ENCODE results near the gene AFF1. TPM values are rescaled to one million over a fixed set of nuclear protein-coding genes. Genes with fewer than 3 reads are reported as not detected.
"Not testable (repeated sequence)": the region's sequence is repeated elsewhere in the genome, so short reads cannot be mapped to it uniquely, and the experiment has no call there.

AFF1 gene
- total RNA-seq, 1 experiment from 2014 or later: 3.2 TPM

DNA sequence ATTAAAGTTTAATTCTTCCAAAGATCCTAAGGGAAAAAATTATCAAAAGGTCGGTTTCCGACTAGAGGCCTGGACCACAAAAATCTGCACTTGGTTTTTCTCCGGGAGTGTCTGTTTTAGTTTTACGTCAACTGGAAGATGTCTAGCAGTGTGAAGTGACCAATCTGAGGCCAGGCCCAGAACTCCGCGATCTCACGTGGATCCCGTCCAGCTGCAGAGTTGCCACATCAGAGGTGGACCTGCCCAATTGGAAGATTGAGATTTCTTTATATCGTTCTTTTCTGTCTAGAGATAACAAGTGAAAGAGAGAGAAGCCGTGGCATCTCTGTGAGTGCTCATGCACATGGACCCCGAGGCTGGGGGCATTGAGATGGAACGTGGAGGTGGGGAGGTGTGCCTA, 115.8 kb downstream of the AFF1 start:
- no peak for DNase-seq (ENCODE audit: extremely low read depth, low read depth)

DNA sequence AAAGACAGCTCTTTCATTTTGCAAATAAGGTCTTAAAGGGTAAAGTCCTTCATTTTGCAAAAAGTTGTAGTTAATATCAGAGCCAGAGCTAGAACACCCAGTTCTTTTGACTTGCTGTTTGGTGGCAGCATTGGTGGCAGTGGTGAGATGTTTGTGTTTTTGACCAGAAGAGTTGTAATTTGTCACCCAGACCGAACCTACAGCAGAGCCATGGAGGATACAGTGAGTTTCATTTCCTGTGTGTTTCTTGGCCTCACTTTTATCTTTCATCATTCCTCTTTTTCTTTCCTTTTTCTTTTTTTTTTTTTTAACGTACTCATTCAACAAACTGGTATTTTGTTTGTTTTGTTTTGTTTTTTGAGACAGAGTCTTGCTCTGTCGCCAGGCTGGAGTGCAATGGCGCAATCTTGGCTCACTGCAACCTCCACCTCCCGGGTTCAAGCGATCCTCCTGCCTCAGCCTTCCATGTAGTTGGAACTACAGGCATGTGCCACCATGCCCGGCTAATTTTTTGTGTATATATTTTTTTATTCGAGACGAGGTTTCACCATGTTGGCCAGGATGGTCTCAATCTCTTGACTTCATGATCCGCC, 116.4 kb downstream of the AFF1 start:
- no peak for DNase-seq (ENCODE audit: extremely low read depth, low read depth)

DNA sequence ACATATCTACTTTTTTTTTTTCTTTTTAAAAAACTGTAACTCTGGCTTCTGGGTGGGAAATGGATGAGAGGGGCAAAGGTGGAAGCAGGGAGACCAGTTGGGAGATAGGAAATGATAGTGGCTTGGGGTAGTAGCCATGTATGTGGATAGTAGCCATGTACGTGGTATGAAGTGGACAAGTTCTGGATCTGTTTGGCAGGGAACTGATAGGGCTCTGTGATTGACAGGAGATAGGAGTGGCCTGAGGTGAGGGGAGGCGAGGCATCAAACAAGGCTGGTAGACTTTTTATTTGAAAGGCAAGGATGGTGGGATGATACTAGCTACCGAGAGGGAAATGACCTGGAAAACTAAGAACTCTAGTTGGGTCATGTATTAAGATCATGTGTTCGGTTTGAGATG, 117.8 kb downstream of the AFF1 start:
- DNase-seq (ENCODE audit: extremely low read depth, low read depth): no peak

DNA sequence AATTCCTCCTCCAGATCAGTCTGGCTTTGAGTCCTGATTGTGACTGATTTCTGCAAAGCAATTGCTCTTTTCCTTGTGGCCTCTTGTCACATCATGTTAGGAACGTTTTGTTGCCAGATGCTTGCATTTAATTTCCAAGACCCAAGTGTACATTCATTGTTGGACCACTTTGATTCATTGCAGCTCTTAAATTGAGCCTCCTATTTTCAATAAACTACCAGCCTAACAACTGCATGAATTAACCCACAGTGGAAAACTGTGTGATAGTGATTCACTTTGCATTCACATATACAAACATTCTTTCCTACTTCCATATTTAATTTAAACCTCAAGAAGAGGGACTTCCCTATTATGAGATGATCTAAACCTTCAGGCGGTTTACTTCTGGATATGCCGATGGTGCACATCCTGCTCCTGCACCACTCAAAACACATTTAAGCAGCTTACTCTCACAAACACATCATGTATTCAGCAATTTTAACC, 118.4 kb downstream of the AFF1 start:
- no peak for DNase-seq (ENCODE audit: extremely low read depth, low read depth)

DNA sequence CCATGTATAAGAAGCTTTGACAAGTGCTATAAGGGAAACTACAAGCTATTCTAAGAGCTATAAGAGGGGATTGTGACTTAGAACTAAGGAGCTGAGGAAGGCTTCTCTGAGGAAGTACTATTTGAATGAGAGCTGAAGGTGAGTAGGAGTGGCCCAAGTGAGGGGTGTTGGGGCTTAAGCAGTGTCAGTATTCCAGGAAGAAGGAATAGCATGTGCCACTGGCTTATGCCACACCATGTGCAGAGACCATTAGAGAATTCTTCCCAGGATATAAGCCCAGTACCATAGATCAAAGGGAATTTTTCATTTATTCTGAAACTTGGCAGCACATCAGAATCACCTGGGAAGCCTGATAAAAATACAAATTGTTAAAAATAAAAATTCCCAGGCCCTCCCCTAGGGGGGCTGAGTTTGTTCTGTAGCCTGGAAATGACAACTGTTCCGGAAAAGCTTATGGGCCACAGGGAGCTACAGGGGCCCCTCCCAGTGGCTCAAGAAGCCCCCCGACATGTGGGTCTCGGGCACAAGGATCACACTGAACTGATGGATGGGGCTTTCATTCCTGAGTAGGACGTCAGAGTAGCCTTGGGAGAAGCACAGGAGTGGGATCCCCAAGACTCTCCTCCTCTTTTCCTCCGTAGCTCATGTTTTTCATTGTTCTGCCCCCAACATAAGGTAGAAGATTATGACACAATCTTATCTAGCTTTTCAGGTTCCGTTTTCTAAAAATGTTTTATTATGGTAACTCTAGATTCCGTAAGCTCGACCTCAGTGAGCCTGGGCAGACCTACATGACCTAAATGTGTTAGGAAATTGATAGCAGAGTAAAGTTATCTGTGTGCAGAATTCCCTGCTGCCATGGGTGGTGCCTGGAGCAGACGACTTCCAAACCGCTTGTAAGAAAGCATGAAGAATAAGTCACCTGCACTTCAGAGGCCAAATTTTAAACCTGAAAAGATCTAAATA, 119.3 kb downstream of the AFF1 start:
- no peak for DNase-seq (ENCODE audit: extremely low read depth, low read depth)

DNA sequence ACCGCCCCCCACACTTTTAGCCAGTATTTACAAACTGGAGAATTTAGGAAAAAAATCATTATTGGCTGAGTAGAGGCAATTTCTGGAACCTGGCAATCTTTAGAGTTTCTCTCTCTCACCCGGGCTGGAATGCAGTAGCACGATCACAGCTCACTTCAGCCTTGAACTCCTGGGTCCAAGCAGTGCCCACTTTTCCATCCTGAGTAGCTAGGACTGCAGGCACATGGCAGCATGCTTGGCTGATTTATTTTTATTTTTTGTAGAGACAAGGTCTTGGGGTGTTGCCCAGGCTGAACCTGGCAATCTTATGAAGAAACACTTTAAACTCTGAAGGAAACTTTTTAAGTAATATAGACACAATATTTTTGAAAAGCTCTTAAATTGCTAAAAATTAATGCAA, 120.1 kb downstream of the AFF1 start:
- no peak for DNase-seq (ENCODE audit: extremely low read depth, low read depth)

DNA sequence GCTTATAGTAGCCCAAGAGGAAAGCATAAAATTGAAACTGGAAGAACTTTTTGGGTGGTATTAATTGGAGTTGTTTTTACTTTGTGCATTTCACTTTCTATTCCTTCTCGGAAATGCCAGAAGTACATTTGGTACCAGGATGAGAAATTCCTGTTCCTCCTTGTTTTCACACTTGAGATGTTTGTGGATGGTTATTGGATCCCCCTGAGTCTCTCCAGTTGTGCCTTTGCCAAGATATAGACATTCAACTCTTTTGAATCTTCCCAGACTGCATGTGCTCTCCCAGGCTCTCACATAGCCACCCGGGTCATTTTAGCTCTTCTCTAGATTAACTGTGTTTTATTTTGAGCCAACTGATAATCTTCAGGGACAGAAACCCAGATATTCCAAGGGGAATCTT, 120.5 kb downstream of the AFF1 start:
- DNase-seq (ENCODE audit: extremely low read depth, low read depth): peak; percentile 3

DNA sequence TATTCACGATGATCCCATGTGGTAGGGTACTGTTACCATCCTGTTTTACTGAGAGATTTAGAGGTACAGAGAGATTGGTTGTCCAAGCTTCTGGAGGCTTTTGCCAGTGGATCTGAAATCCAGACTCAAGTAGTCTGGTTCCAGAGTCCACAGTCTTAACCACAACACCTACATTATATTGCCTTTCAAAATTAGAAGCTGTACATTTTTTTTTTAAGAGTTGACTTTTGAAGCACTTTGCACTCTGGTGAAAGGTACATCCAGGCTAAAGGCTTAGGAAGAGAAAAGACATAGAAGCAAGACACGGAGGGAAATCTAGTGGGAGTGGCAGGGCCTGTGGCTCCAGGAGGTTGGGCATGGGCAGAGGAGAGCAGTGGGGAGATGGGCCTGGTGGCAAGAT, 122.1 kb downstream of the AFF1 start:
- no peak for DNase-seq (ENCODE audit: extremely low read depth, low read depth)

DNA sequence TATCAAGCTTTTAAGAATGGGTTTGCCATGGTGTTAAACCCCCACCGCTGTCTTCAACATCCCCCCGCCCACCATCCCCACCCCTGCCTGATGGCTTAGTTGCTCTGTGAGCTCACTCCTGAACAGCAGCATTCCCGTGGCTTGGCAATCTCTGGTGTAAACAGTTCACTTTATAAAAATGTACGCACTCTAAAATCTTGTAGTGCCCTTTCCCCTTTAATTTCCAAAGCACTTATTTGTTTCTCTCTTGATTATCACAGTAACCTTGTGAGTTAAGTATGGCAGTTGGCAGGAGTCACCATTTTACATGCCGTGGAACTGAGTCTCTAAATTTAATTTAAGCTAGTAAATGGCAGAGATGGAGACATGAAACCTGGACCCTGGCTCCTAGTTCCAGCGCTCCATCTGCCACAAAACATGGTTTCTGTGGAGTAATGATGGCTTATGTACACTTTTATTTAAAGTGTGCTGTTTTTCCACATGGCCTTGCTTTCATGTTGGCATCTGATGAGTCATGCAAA, 123.1 kb downstream of the AFF1 start:
- DNase-seq (ENCODE audit: extremely low read depth, low read depth): peak; percentile 3

DNA sequence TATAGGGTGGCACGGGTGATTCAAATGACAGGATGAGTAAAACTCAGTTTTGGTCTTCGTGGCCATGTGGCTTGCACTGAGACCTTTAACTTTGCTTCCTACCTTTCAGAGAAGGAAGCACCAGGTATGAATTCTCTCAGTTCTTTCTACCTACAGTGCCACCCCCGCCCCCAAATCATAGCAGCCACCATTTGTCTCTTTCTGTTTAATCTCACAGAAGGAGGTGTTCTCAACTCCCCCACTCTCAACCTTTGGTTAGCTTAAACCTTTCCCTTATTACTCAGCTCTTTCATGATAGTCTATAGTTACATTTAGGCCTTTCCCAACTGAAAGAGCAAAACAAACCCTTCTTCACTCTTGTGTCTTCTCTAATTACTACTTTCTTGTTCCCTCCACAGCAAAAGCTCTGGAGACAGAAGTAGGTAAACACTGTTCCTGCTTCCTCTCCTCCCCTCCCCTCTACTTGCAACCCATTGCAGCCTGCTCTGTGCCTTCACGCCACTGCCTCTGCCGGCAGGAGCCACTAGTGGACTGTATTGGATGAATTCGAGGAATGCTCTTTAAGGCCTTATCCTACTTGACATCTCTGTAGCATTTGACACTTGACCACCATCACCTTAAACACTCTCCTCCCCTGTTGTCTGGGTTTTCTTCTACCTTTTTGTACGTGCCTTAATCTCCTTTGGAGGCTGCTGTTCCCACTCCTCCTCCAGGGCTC, 123.7 kb downstream of the AFF1 start:
- DNase-seq (ENCODE audit: extremely low read depth, low read depth): no peak

DNA sequence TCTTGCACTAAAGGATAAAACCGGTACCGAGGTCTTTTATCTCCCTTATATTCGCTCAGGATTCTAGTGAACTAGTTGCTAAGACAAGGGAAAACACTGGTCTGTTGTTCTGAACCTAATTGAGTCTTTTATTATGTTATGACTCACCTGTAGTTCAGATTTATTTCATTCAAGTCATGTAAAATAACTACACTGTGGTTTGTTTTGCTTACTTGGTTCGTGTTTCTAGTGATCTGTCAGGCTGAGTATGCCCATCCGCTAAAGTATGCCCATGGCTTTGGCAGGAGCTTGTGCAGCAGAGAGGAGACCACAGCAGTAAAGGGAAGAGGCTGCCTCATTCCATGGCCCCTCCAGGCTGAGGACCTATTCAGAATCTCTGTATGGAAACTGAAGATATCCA, 126.1 kb downstream of the AFF1 start:
- no peak for DNase-seq (ENCODE audit: extremely low read depth, low read depth)

DNA sequence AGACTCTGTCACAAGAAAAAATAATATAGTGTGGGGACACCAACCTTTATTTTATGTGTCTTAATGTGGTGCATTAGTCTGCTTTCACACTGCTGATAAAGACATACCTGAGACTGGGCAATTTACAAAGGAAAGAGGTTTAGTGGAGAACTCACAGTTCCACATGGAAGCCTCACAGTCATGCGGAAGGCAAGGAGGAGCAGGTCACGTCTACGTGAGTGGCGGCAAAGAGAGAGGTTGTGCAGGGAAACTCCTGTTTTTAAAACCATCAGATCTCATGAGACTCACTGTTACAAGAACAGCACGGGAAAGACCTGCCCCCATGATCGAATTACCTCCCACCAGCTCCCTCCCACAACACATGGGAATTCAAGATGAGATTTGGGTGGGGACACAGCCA, 130.2 kb downstream of the AFF1 start:
- DNase-seq (ENCODE audit: extremely low read depth, low read depth): no peak

DNA sequence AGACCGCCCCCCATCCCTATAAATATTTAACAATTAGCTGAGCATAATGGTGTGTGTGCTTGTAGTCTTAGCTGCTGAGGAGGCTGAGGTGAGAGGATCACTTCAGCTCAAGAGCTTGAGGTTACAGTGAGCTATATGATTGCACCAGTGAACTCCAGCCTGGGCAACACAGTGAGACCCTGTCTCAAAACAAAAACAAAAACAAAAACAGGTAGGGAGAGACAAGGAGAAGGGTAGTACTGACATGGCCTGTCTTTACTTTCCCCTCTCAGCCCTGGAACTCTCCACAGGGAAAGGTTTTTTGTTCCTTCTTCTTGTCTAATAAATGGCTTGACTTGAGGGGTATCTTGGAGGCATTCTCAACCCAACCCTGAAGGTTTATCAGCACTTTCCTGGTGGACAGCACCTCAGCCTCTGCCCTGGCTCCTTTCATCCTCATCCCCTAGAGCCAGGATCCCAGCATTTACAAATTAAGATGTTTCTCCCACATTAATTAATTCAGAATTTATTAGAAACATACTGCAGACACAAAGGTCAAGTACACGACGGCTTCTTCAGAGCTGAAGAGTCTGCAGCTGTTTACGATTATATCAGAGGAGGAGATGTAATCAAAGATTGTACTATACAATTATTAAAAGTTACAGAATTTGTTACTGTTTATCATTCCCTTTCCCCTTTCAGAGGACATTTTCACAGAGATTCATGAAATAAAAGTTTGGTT, 131.8 kb downstream of the AFF1 start:
- DNase-seq (ENCODE audit: extremely low read depth, low read depth): no peak

DNA sequence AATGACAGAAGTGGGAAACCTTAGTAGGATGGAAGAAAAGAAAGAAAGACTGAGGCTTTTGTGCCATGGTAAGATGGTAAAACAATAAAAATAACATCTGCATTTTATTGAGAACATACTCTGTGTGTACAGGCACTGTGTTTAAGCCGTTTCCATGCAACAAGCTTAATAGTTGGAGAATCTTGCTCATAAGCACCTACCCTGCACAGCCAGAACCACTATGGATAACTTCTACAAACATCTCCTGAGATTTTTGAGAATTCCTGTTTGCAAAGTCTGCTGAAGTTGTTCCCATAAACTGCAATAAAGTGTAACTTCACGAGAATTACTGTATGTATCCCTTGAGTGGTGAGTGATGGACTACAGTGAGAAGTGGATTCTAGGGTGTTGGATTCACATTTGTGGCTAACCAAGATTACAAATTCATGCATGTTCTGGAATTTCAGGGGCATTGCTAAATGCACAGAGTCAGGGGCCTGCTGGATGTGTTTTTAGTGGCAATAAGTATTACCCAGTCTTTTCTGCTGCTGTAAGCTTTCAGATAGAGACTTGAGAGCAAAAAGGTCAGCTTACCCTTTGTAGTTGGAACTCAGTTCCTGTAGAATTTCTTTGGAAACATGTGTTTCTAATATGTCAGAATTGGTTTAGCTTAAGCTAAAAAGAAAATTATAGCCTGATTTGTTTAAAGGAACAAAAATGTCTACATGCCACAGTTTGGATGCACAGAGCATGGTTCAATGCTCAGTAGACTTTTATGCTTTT, 132.5 kb downstream of the AFF1 start:
- no peak for DNase-seq (ENCODE audit: extremely low read depth, low read depth)

DNA sequence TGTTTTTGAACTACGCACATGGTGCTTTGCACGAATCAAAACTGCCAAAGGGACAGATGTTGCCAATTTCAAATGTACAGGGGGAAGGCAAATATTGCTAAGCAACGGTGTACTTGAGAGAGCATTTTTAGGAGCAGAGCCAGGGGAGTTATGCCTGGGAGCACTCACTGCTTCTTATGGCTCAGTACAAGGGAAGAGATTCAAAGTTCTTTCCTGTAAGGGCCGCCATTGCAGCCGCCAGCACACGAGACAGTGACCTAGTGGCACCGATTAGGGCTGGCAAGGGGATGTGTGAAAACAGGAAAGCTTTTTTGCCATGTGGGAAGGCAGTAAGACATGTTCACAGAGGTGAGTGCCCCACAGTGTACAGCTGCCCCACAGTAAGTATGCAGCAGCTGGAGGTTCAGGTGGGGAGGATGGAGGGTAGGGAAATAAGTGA, 133.8 kb downstream of the AFF1 start:
- DNase-seq (ENCODE audit: extremely low read depth, low read depth): no peak

DNA sequence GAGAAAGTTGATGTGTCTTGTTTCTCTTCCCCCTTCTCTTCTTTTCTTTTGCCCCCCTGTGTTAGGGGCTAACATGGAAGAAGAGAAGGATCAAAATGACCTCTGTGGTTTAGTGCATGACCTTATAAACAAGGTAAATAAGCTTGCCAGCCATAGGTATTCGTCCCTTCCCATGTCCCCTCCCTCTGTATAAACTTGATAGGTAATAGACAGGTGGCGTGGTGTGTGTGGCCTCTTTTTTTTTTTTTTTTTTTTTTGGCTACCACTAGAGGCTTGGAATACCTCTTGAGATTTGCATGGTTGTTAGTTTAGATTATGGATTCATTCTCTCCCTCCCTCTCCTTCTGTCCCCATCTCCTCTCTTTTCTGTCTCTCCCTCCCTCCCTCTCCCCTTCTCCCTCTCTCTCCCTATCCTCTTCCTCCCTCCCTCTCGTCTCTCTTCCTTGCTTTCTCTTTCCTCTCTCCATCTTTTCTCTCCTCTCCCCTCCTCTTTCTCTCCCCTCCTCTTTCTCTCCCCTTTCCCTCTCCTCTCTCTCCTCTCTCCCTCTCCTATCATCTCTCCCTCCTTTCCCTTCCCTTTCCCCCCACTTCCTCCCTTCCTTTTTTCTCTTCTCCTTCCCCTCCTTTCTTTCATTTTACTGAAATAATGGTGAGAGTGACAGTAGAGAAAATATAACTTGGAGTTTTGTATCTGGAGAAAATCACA, 134.4 kb downstream of the AFF1 start:
- no peak for DNase-seq (ENCODE audit: extremely low read depth, low read depth)

DNA sequence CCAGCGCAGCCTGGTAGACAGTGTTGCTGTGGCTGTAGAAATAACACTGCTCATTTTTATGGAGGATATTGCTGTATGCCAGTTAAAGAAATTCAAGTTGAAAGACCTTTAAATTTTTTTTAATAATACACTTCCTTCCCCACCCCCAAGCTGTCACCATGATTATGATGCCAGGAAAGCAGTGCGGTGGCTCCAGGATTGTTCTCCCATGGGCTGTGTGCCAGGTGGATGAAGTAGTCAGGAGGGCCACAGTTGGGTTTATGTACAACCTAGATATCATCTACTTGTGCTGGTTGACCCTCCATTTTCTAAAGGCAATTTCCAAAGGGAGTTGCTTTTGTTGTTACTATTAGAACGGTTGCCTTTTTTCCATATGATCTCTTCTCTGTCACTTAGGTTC, 136.6 kb downstream of the AFF1 start:
- no peak for DNase-seq (ENCODE audit: extremely low read depth, low read depth)

DNA sequence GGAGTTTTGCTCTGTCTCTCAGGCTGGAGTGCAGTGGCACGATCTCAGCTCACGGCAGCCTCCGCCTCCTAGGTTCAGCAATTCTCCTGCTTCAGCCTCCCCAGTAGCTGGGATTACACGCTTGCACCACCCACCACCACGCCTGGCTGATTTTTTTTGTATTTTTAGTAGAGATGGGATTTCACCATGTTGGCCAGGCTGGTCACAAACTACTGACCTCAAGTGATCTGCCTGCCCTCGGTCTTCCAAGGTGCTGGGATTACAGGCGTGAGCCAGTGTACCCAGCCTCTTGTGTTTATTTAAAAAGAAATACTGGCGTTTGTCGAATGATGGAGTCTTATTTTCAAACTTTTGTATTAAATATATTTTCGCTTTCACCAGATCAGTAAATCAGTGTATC, 137.7 kb downstream of the AFF1 start:
- DNase-seq (ENCODE audit: extremely low read depth, low read depth): not testable (repeated sequence)
